Endodermal cell (in vitro differentiated cells): ENCODE results near the gene COX19. TPM values are rescaled to one million over a fixed set of nuclear protein-coding genes. Genes with fewer than 3 reads are reported as not detected.

Experiments used
- DNase-seq: peaks from one replicate; pipeline ENCODE4 v3.0.0-alpha.2; 2017
- H3K27ac ChIP-seq: 2 replicates; pipeline ENCODE4 v1.5.1; 2013; ENCODE audit warnings: mild to moderate bottlenecking, low read depth, low read length, moderate library complexity
- H3K27me3 ChIP-seq: 2 replicates; pipeline ENCODE4 v1.6.1; 2013; ENCODE audit warnings: mild to moderate bottlenecking, low read length, moderate library complexity; ENCODE audit not compliant: insufficient read depth, control insufficient read depth, poor library complexity, severe bottlenecking
- H3K36me3 ChIP-seq: 2 replicates; pipeline ENCODE4 v1.7.0; 2013; ENCODE audit warnings: mild to moderate bottlenecking, low read length, moderate library complexity; ENCODE audit not compliant: control insufficient read depth, insufficient read depth
- H3K4me1 ChIP-seq: one replicate; pipeline ENCODE4 v1.7.0; 2013; ENCODE audit warnings: low read length; ENCODE audit not compliant: control insufficient read depth, insufficient read depth
- H3K4me3 ChIP-seq: 2 replicates; pipeline ENCODE4 v1.5.1; 2013; ENCODE audit warnings: mild to moderate bottlenecking, low read length, moderate library complexity
- H3K9ac ChIP-seq: 2 replicates; pipeline ENCODE4 v1.6.1; 2013; ENCODE audit warnings: mild to moderate bottlenecking, low read length, moderate library complexity; ENCODE audit not compliant: poor library complexity, severe bottlenecking; ENCODE audit errors: extremely low read depth
- H3K9me3 ChIP-seq: 2 replicates; pipeline ENCODE4 v1.6.1; 2013; ENCODE audit warnings: mild to moderate bottlenecking, low read length, moderate library complexity; ENCODE audit not compliant: control insufficient read depth
- H3K27ac Mint-ChIP-seq: 2 replicates; pipeline ENCODE4 v1.8.0; 2020; ENCODE audit warnings: mixed read lengths
- H3K27me3 Mint-ChIP-seq: 2 replicates; pipeline ENCODE4 v1.8.0; 2021; ENCODE audit warnings: mild to moderate bottlenecking, mixed read lengths; ENCODE audit not compliant: insufficient read depth
- H3K36me3 Mint-ChIP-seq: 2 replicates; pipeline ENCODE4 v1.8.0; 2020; ENCODE audit warnings: low read depth, mixed read lengths
- H3K4me1 Mint-ChIP-seq: 2 replicates; pipeline ENCODE4 v1.8.0; 2020; ENCODE audit warnings: mixed read lengths
- H3K4me3 Mint-ChIP-seq: 2 replicates; pipeline ENCODE4 v1.8.0; 2020; ENCODE audit warnings: mild to moderate bottlenecking, moderate library complexity, mixed read lengths
- H3K9me3 Mint-ChIP-seq: 2 replicates; pipeline ENCODE4 v1.8.0; 2020; ENCODE audit warnings: mild to moderate bottlenecking, mixed read lengths
- CTCF ChIP-seq: fragments of 200-600 bp; sonication (generic); conservative IDR thresholded peaks from 2 replicates; pipeline ENCODE4 v1.5.0; 2021; ENCODE audit warnings: antibody characterized with exemption, mild to moderate bottlenecking
- WGBS, 2 experiments: methylation state at CpG; one replicate each; pipeline versions ENCODE4 v1.1.5 to v1.1.7; 2013; ENCODE audit warnings: missing lambda C conversion rate in 2 of 2, mixed read lengths in 1 of 2; ENCODE audit not compliant: insufficient coverage in 1 of 2, insufficient read length in 1 of 2; 5-methylcytosine and 5-hydroxymethylcytosine counted together
- total RNA-seq, 2 donors: library from RNA; stranded (reverse); fragmentation: NEBNext Ultra II Directional in 1 of 2; extraction: Animal tissue kit (Norgen Biotek cat#: 25700) in 1 of 2; gene quantifications; 2 replicates in 1 of 2; 3 replicates in 1 of 2; pipeline ENCODE4 v1.2.1, GENCODE V29; 2021

Gene COX19
- total RNA-seq, 2 donors from 2014 or later: 15.0 to 18.5 TPM

- Mint-ChIP-seq H3K4me3 (no peak overlapping the region), H3K36me3 (peaks cover 7% of the 10 kb centered on the region), H3K4me1 (no peaks in the 10 kb centered on the region), H3K27ac (no peak overlapping the region), H3K9me3 (no peaks in the 10 kb centered on the region), H3K27me3 (no peaks in the 10 kb centered on the region)
- no peak overlapping the region for H3K4me3 ChIP-seq
- no peak overlapping the region for H3K9ac ChIP-seq
- TF ChIP-seq CTCF: no peak
- 90 to 91% methylated on average over 46 to 52 of the region's 52 CpGs for WGBS, 2 experiments
- H3K27ac ChIP-seq: peak overlapping the region; percentile 60
- peaks cover 9% of the 10 kb centered on the region for H3K36me3 ChIP-seq
- no peak for DNase-seq
- H3K27me3 ChIP-seq: no peaks in the 10 kb centered on the region
- H3K9me3 ChIP-seq: no peaks in the 10 kb centered on the region
- no peaks in the 10 kb centered on the region for H3K4me1 ChIP-seq
Measured at GRCh38 chr7:999941-1000935, 24.9 kb upstream of the COX19 start.

GRCh38 chr7:999149-999879 is 24.0 kb upstream of the COX19 start:
- no peaks in the 10 kb centered on the region for H3K27me3 Mint-ChIP-seq
- no peak for TF ChIP-seq CTCF
- Histone ChIP-seq H3K27me3 (no peaks in the 10 kb centered on the region), H3K4me1 (no peaks in the 10 kb centered on the region), H3K9ac (no peak overlapping the region), H3K4me3 (no peak overlapping the region), H3K9me3 (no peaks in the 10 kb centered on the region), H3K27ac (peak overlapping the region; percentile 60), H3K36me3 (peaks cover 9% of the 10 kb centered on the region)
- H3K9me3 Mint-ChIP-seq: no peaks in the 10 kb centered on the region
- H3K36me3 Mint-ChIP-seq: peaks cover 7% of the 10 kb centered on the region
- H3K4me3 Mint-ChIP-seq: no peak overlapping the region
- no peaks in the 10 kb centered on the region for H3K4me1 Mint-ChIP-seq
- no peak for DNase-seq
- 88 to 91% methylated on average over 11 to 28 of the region's 28 CpGs for WGBS, 2 experiments
- no peak overlapping the region for H3K27ac Mint-ChIP-seq

GRCh38 chr7:997404-998395 is 22.4 kb upstream of the COX19 start:
- H3K27ac Mint-ChIP-seq: no peak overlapping the region
- H3K27me3 Mint-ChIP-seq: no peaks in the 10 kb centered on the region
- no peak overlapping the region for H3K4me3 ChIP-seq
- peaks cover 9% of the 10 kb centered on the region for H3K36me3 ChIP-seq
- no peaks in the 10 kb centered on the region for H3K27me3 ChIP-seq
- no peak overlapping the region for H3K4me3 Mint-ChIP-seq
- no peak overlapping the region for H3K9ac ChIP-seq
- no peak overlapping the region for H3K27ac ChIP-seq
- H3K9me3 ChIP-seq: no peaks in the 10 kb centered on the region
- H3K4me1 Mint-ChIP-seq: no peaks in the 10 kb centered on the region
- H3K9me3 Mint-ChIP-seq: no peaks in the 10 kb centered on the region
- TF ChIP-seq CTCF: peak; percentile 43
- peak; percentile 75 for DNase-seq
- H3K36me3 Mint-ChIP-seq: peaks cover 7% of the 10 kb centered on the region
- 89 to 91% methylated on average over 36 to 45 of the region's 45 CpGs for WGBS, 2 experiments
- H3K4me1 ChIP-seq: no peaks in the 10 kb centered on the region
